H9 (cell line): Measurements from ENCODE around the gene GNA12. TPM values are rescaled to one million over a fixed set of nuclear protein-coding genes. Genes with fewer than 3 reads are reported as not detected.

Experiments
- DNase-seq: peaks from one replicate; pipeline ENCODE4 v3.0.0-alpha.2; 2017
- H2AFZ ChIP-seq: one replicate; pipeline ENCODE4 v1.6.1; 2013; ENCODE audit warnings: mild to moderate bottlenecking, low read length, control low read depth, moderate library complexity
- H2AK5ac ChIP-seq: 2 replicates; pipeline ENCODE4 v1.6.1; 2013; ENCODE audit warnings: low read length, control low read depth, mixed read lengths; ENCODE audit not compliant: insufficient read length
- H2BK120ac ChIP-seq: one replicate; pipeline ENCODE4 v1.6.1; 2013; ENCODE audit warnings: low read depth, mild to moderate bottlenecking, low read length, control low read depth, inconsistent platforms; ENCODE audit not compliant: poor library complexity, severe bottlenecking
- H2BK12ac ChIP-seq: 2 replicates; pipeline ENCODE4 v1.6.1; 2013; ENCODE audit warnings: low read length, control low read depth, mixed read lengths, low read depth; ENCODE audit not compliant: insufficient read length
- H2BK15ac ChIP-seq: 2 replicates; pipeline ENCODE4 v1.6.1; 2013; ENCODE audit warnings: low read depth, low read length, control low read depth
- H2BK20ac ChIP-seq: one replicate; pipeline ENCODE4 v1.6.1; 2013; ENCODE audit warnings: low read depth, mild to moderate bottlenecking, low read length, control low read depth, inconsistent platforms; ENCODE audit not compliant: poor library complexity, severe bottlenecking
- H2BK5ac ChIP-seq: 2 replicates; pipeline ENCODE4 v1.6.1; 2013; ENCODE audit warnings: low read length, control low read depth, mixed read lengths; ENCODE audit not compliant: insufficient read length
- H3K14ac ChIP-seq: 2 replicates; pipeline ENCODE4 v1.6.1; 2013; ENCODE audit warnings: low read length, control low read depth; ENCODE audit not compliant: insufficient read depth
- H3K18ac ChIP-seq: 2 replicates; pipeline ENCODE4 v1.6.1; 2013; ENCODE audit warnings: low read depth, mild to moderate bottlenecking, mixed read lengths, low read length, control low read depth; ENCODE audit not compliant: insufficient read length
- H3K23ac ChIP-seq: 2 replicates; pipeline ENCODE4 v1.6.1; 2013; ENCODE audit warnings: low read length, control low read depth, mixed read lengths, low read depth; ENCODE audit not compliant: insufficient read length
- H3K23me2 ChIP-seq: 2 replicates; pipeline ENCODE4 v1.6.1; 2013; ENCODE audit warnings: low read depth, mild to moderate bottlenecking, mixed read lengths, low read length, control low read depth; ENCODE audit not compliant: insufficient read length, poor library complexity, severe bottlenecking
- H3K27ac ChIP-seq: 2 replicates; pipeline ENCODE4 v1.5.1; 2013; ENCODE audit warnings: low read length, control low read depth, mixed read lengths, low read depth; ENCODE audit not compliant: insufficient read length
- H3K27me3 ChIP-seq: 2 replicates; pipeline ENCODE4 v1.6.1; 2013; ENCODE audit warnings: low read length, control low read depth, inconsistent platforms; ENCODE audit not compliant: insufficient read depth
- H3K4ac ChIP-seq: 2 replicates; pipeline ENCODE4 v1.6.1; 2013; ENCODE audit warnings: low read depth, mild to moderate bottlenecking, control low read depth, inconsistent platforms, low read length, moderate library complexity
- H3K4me1 ChIP-seq: 2 replicates; pipeline ENCODE4 v1.6.1; 2013; ENCODE audit warnings: low read length, control low read depth, inconsistent platforms; ENCODE audit not compliant: insufficient read depth
- H3K4me2 ChIP-seq: 2 replicates; pipeline ENCODE4 v1.6.1; 2013; ENCODE audit warnings: low read length, control low read depth, mixed read lengths; ENCODE audit not compliant: insufficient read length, insufficient read depth
- H3K56ac ChIP-seq: 2 replicates; pipeline ENCODE4 v1.6.1; 2013; ENCODE audit warnings: low read depth, mild to moderate bottlenecking, mixed read lengths, low read length, control low read depth; ENCODE audit not compliant: insufficient read length
- H3K79me1 ChIP-seq: 2 replicates; pipeline ENCODE4 v1.6.1; 2013; ENCODE audit warnings: low read depth, mild to moderate bottlenecking, moderate library complexity, low read length, control low read depth, inconsistent platforms; ENCODE audit not compliant: insufficient read depth, poor library complexity, severe bottlenecking
- H3K79me2 ChIP-seq: 2 replicates; pipeline ENCODE4 v1.6.1; 2013; ENCODE audit warnings: low read length, control low read depth, inconsistent platforms; ENCODE audit not compliant: insufficient read depth
- H3K9ac ChIP-seq: 2 replicates; pipeline ENCODE4 v1.6.1; 2013; ENCODE audit warnings: low read length, control low read depth, mixed read lengths; ENCODE audit not compliant: insufficient read length; ENCODE audit errors: extremely low read depth
- H3K9me3 ChIP-seq: one replicate; pipeline ENCODE4 v1.6.1; 2013; ENCODE audit warnings: low read depth, low read length, inconsistent platforms; ENCODE audit not compliant: control insufficient read depth
- H3T11ph ChIP-seq: one replicate; pipeline ENCODE4 v1.6.1; 2013; ENCODE audit warnings: mild to moderate bottlenecking, low read length, control low read depth, inconsistent platforms
- H4K20me1 ChIP-seq: one replicate; pipeline ENCODE4 v1.6.1; 2013; ENCODE audit not compliant: control insufficient read depth, insufficient read length, insufficient read depth
- H4K5ac ChIP-seq: 2 replicates; pipeline ENCODE4 v1.6.1; 2013; ENCODE audit warnings: low read depth, mild to moderate bottlenecking, mixed read lengths, low read length, control low read depth; ENCODE audit not compliant: insufficient read length
- H4K8ac ChIP-seq: replicated peaks from 2 replicates; pipeline ENCODE4 v1.6.1; 2013; ENCODE audit warnings: low read length, control low read depth, mixed read lengths, low read depth; ENCODE audit not compliant: insufficient read length
- H4K91ac ChIP-seq: 2 replicates; pipeline ENCODE4 v1.6.1; 2013; ENCODE audit warnings: low read depth, mild to moderate bottlenecking, moderate library complexity, mixed read lengths, low read length, control low read depth; ENCODE audit not compliant: insufficient read length
- H3K27ac Mint-ChIP-seq, 3 experiments: 2 replicates in 2 of 3; 3 replicates in 1 of 3; pipeline ENCODE4 v1.8.0; 2020 to 2021; ENCODE audit warnings: mixed read lengths in 3 of 3, mild to moderate bottlenecking in 1 of 3, moderate library complexity in 1 of 3
- H3K27me3 Mint-ChIP-seq: 2 replicates; pipeline ENCODE4 v1.8.0; 2021; ENCODE audit warnings: low read depth, mild to moderate bottlenecking, moderate library complexity, mixed read lengths
- H3K36me3 Mint-ChIP-seq, 3 experiments: 2 replicates in 2 of 3; 3 replicates in 1 of 3; pipeline ENCODE4 v1.8.0; 2020 to 2021; ENCODE audit warnings: low read depth in 3 of 3, mixed read lengths in 3 of 3; ENCODE audit not compliant: insufficient read depth in 1 of 3
- H3K4me1 Mint-ChIP-seq, 2 experiments: 2 replicates each; pipeline ENCODE4 v1.8.0; 2020; ENCODE audit warnings: mixed read lengths in 2 of 2
- H3K4me3 Mint-ChIP-seq, 2 experiments: 2 replicates in 1 of 2; 3 replicates in 1 of 2; pipeline ENCODE4 v1.8.0; 2020 to 2021; ENCODE audit warnings: mild to moderate bottlenecking in 2 of 2, mixed read lengths in 2 of 2, moderate library complexity in 1 of 2
- H3K9me3 Mint-ChIP-seq, 2 experiments: 2 replicates in 1 of 2; 3 replicates in 1 of 2; pipeline ENCODE4 v1.8.0; 2020; ENCODE audit warnings: mild to moderate bottlenecking in 2 of 2, mixed read lengths in 2 of 2, moderate library complexity in 1 of 2
- CTCF ChIP-seq: fragments of 200-600 bp; sonication (generic); conservative IDR thresholded peaks from 3 replicates; pipeline ENCODE4 v1.8.0; 2021; ENCODE audit warnings: antibody characterized with exemption, mild to moderate bottlenecking
- WGBS: extraction: QIAGEN DNeasy Blood & Tissue Kit; methylation state at CpG from one replicate; pipeline ENCODE4 v1.1.7; 2013; ENCODE audit warnings: missing lambda C conversion rate, low lambda C conversion rate, mixed read lengths; ENCODE audit not compliant: insufficient read length; ENCODE audit errors: extremely low coverage; 5-methylcytosine and 5-hydroxymethylcytosine counted together
- total RNA-seq: library from RNA; stranded (reverse); gene quantifications from 2 replicates; pipeline ENCODE4 v1.2.1, GENCODE V29; 2021

The GNA12 gene
- total RNA-seq, 1 experiment from 2014 or later, result 60.2 TPM

GRCh38 chr7:2720024-2720423 is 124.1 kb downstream of the GNA12 start:
- Histone ChIP-seq H3K23ac (no peak overlapping the region), H4K5ac (no peak overlapping the region), H2AFZ (no peak overlapping the region), H4K20me1 (no peaks in the 10 kb centered on the region), H3K4me2 (no peak overlapping the region), H3K4ac (no peak overlapping the region), H3K9ac (no peak overlapping the region), H2BK12ac (no peak overlapping the region), H3K79me1 (no peaks in the 10 kb centered on the region), H4K8ac (no peak overlapping the region), H3K56ac (no peak overlapping the region), H3K18ac (no peak overlapping the region), H3K9me3 (no peaks in the 10 kb centered on the region), H3K4me1 (no peaks in the 10 kb centered on the region), H3K79me2 (no peaks in the 10 kb centered on the region), H3T11ph (no peak overlapping the region), H3K27ac (no peak overlapping the region), H2AK5ac (no peak overlapping the region), H2BK20ac (no peak overlapping the region), H2BK5ac (no peak overlapping the region), H2BK120ac (no peak overlapping the region), H3K23me2 (no peaks in the 10 kb centered on the region), H2BK15ac (no peak overlapping the region), H3K27me3 (no peaks in the 10 kb centered on the region), H4K91ac (no peak overlapping the region), H3K14ac (no peak overlapping the region)
- Mint-ChIP-seq H3K36me3 (peaks cover 24 to 46% (median 43%) of the 10 kb centered on the region in 3 experiments), H3K4me3 (no peak overlapping the region), H3K9me3 (no peaks in the 10 kb centered on the region), H3K27me3 (no peaks in the 10 kb centered on the region), H3K27ac (peak overlapping the region in 1 of 3 experiments; percentile 50; a peak in 1 of 7 replicates), H3K4me1 (peaks cover 2 to 10% of the 10 kb centered on the region in 2 experiments; a peak in 3 of 4 replicates)
- TF ChIP-seq CTCF, result no peak
- WGBS, result no CpG with 5 or more reads among the region's 16 CpGs
- DNase-seq, result no peak
